Mammary epithelial cell (primary cell): Measurements from ENCODE around the gene ANKRD34A.

Experiments
- EZH2 ChIP-seq: IDR thresholded peaks from 2 replicates; pipeline ENCODE4 v1.6.1; 2012; ENCODE audit warnings: low read length, inconsistent platforms, borderline replicate concordance
- TF ChIP-seq, protein P1 (sequence below), 2 donors: IDR thresholded peaks in 1 of 2; conservative IDR thresholded peaks in 1 of 2; 2 replicates each; pipeline ENCODE4 v1.5.1; 2011 to 2012; ENCODE audit warnings: inconsistent platforms in 2 of 2, low read length in 2 of 2, mild to moderate bottlenecking in 2 of 2, control low read depth in 1 of 2, low read depth in 1 of 2; ENCODE audit not compliant: insufficient read depth in 1 of 2; ENCODE audit errors: extremely low read depth in 1 of 2

DNA sequence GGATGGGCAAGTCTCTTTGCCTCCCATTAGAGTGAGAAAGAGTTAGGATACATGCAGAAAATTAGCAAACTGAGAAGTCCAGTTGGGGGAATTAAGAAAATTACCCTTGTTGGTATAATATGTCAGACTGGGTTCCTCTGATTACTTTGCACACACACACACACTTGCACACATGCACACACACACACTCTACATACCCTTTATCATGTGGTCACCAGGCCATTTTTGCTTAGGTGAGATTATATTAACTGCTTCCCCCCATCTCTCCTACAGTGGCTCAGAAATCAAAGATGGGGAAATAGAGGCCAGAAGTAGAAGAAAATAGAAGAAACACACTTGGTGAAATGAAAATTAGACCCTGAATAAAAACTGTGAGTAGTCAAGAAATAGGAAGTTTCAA lies 5.6 kb downstream of the ANKRD34A start:
- TF ChIP-seq, protein P1, sequence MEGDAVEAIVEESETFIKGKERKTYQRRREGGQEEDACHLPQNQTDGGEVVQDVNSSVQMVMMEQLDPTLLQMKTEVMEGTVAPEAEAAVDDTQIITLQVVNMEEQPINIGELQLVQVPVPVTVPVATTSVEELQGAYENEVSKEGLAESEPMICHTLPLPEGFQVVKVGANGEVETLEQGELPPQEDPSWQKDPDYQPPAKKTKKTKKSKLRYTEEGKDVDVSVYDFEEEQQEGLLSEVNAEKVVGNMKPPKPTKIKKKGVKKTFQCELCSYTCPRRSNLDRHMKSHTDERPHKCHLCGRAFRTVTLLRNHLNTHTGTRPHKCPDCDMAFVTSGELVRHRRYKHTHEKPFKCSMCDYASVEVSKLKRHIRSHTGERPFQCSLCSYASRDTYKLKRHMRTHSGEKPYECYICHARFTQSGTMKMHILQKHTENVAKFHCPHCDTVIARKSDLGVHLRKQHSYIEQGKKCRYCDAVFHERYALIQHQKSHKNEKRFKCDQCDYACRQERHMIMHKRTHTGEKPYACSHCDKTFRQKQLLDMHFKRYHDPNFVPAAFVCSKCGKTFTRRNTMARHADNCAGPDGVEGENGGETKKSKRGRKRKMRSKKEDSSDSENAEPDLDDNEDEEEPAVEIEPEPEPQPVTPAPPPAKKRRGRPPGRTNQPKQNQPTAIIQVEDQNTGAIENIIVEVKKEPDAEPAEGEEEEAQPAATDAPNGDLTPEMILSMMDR (conservative IDR thresholded peaks at IDR 0.05 in 1 of 2, IDR thresholded peaks at IDR 0.05 in 1 of 2; ENCODE audit: extremely low read depth in 1 of 2, insufficient read depth in 1 of 2, low read depth in 1 of 2, low read length in 2 of 2), result no peak
- TF ChIP-seq EZH2, result no peak
